ENCODE measurements around the gene GNG10.

The GNG10 gene

DNA sequence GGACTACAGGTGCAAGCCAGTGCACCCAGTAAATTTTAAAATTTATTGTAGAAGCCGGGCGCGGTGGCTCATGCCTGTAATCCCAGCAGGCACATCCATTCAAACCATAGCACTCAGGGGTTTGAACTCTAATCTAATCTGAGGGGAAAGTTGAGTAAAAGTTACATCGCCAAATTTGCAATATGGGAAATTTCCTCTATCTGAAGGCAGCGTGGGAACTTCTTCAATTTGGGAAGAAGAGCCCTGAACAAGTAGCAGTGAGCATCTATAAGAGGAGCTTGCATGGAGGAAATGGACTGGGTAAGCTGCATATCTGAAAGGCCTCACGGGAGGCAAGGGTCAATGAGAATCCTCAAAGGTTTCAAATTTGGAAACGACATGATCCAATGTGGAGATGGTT lies 33.0 kb upstream of the GNG10 start:
- no peak for DNase-seq (ENCODE audit: low read depth)
- TF ChIP-seq, protein P1, sequence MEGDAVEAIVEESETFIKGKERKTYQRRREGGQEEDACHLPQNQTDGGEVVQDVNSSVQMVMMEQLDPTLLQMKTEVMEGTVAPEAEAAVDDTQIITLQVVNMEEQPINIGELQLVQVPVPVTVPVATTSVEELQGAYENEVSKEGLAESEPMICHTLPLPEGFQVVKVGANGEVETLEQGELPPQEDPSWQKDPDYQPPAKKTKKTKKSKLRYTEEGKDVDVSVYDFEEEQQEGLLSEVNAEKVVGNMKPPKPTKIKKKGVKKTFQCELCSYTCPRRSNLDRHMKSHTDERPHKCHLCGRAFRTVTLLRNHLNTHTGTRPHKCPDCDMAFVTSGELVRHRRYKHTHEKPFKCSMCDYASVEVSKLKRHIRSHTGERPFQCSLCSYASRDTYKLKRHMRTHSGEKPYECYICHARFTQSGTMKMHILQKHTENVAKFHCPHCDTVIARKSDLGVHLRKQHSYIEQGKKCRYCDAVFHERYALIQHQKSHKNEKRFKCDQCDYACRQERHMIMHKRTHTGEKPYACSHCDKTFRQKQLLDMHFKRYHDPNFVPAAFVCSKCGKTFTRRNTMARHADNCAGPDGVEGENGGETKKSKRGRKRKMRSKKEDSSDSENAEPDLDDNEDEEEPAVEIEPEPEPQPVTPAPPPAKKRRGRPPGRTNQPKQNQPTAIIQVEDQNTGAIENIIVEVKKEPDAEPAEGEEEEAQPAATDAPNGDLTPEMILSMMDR (conservative IDR thresholded peaks at IDR 0.05; ENCODE audit: control insufficient read depth, insufficient read depth, low read depth, low read length): no peak
- no peak overlapping the region for H3K4me3 ChIP-seq (ENCODE audit: control insufficient read depth, low read depth, low read length)

GRCh38 chr9:111630182-111630963 lies 31.0 kb upstream of the GNG10 start:
- TF ChIP-seq, protein P1 (conservative IDR thresholded peaks at IDR 0.05; ENCODE audit: control insufficient read depth, insufficient read depth, low read depth, low read length): no peak
- DNase-seq (ENCODE audit: low read depth): no peak
- peak overlapping the region; percentile 73 for H3K4me3 ChIP-seq (ENCODE audit: control insufficient read depth, low read depth, low read length)

DNA sequence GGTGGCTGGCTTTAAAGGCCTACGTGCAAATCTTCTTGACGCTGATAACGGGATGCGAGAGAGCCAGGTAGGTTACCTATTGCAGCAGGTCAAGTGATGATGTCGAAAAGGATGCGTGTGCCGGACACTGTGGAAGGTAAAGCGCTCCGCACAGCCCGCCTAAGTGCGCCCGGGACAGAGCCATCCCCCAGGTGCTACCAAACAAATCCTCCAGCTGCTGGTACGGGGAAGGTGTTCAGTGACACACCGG lies 30.5 kb upstream of the GNG10 start:
- DNase-seq (ENCODE audit: low read depth): no peak
- TF ChIP-seq, protein P1 (conservative IDR thresholded peaks at IDR 0.05; ENCODE audit: control insufficient read depth, insufficient read depth, low read depth, low read length): no peak
- H3K4me3 ChIP-seq (ENCODE audit: control insufficient read depth, low read depth, low read length): peak overlapping the region; percentile 73

DNA sequence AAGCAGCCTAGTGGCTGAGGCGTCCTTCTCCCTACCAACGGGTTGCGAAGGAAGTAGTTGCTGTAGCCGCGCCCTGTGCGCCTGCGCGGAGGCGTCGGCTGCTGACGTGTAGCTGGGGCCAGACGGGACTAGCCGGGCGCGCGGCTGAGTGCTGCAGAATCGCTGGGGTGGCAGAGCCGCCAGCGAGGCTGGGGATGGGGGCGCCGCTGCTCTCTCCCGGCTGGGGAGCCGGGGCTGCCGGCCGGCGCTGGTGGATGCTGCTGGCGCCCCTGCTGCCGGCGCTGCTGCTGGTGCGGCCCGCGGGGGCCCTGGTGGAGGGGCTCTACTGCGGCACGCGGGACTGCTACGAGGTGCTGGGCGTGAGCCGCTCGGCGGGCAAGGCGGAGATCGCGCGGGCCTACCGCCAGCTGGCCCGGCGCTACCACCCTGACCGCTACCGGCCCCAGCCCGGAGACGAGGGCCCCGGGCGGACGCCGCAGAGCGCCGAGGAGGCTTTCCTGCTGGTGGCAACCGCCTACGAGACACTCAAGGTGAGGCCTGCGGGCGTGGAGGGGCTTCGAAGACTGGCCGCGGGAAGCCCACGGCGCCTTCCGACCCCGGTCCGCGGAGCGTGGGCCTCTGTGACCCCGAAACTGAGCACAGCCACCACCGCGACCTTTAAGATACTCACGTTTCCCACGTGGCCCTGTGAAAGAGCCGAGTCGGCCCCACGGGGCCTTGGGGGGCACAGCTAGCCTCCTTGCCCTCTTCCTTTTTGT lies 30.0 kb upstream of the GNG10 start, which contains the start of gene DNAJC25:
TSS of gene DNAJC25 (plus strand) at position 121 of the 758 bp plus-strand sequence. CDS start at position 195, 74 bp downstream.
- peak within 1 kb of the TSS; percentile 73 for H3K4me3 ChIP-seq (ENCODE audit: control insufficient read depth, low read depth, low read length)
- TF ChIP-seq, protein P1 (conservative IDR thresholded peaks at IDR 0.05; ENCODE audit: control insufficient read depth, insufficient read depth, low read depth, low read length): no peak
- peak; percentile 99 for DNase-seq (ENCODE audit: low read depth)

DNA sequence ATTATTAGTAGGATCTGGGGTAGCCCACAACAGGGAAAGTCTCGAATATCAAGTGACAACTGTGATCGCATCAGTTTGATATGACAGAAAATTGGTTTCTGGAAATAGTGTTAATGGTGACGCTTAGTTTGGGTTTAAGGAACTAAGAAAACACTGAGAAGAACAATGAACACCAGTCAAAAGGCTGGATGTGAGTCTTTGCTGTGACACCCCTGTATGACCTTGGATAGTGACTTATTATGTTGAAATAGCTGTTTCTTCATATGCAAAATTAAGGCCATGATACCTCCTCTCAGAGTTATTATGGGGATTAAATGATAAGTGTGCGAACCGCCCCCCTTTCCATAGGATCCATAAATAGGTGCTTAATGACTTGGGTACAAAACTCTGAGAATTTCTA lies 29.3 kb upstream of the GNG10 start:
- TF ChIP-seq, protein P1 (conservative IDR thresholded peaks at IDR 0.05; ENCODE audit: control insufficient read depth, insufficient read depth, low read depth, low read length): no peak
- DNase-seq (ENCODE audit: low read depth): peak; percentile 42
- H3K4me3 ChIP-seq (ENCODE audit: control insufficient read depth, low read depth, low read length): peak overlapping the region; percentile 73

- peak overlapping the region; percentile 73 for H3K4me3 ChIP-seq (ENCODE audit: control insufficient read depth, low read depth, low read length)
- DNase-seq (ENCODE audit: low read depth): no peak
- TF ChIP-seq, protein P1 (conservative IDR thresholded peaks at IDR 0.05; ENCODE audit: control insufficient read depth, insufficient read depth, low read depth, low read length): no peak
Measured at GRCh38 chr9:111632695-111633388, 28.6 kb upstream of the GNG10 start.

Measured in fibroblast of mammary gland (primary cell).